Stimulated activated CD4-positive, alpha-beta T cell treated with anti-CD3 and anti-CD28 coated beads, TNF-alpha, amount 100 ng/mL, for 48 hours (primary cell): Measurements from ENCODE around the gene SH3PXD2A.

Experiments
- DNase-seq, 3 donors: peaks; one replicate each; pipeline ENCODE4 v3.0.0-alpha.2; 2020; ENCODE audit warnings: low read depth in 3 of 3

SH3PXD2A gene

GRCh38 chr10:103603382-103603781 is 252.0 kb downstream of the SH3PXD2A start:
- DNase-seq = no peak

DNA sequence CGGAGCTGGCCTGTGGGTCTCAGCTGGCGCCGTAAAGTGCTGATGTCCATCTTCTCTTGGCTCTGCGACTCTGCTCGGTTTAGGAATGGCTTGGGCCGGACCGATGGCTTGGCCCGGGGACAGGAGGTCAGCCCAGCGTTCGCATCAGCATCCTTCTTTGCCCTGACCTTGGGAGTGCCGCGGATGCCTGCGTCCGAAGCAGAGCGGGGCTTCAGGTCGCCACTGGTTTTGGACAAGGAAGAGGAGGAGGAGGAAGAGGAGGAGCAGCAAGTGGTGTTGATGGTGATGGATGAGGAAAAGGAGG is 252.6 kb downstream of the SH3PXD2A start:
- DNase-seq = no peak

DNA sequence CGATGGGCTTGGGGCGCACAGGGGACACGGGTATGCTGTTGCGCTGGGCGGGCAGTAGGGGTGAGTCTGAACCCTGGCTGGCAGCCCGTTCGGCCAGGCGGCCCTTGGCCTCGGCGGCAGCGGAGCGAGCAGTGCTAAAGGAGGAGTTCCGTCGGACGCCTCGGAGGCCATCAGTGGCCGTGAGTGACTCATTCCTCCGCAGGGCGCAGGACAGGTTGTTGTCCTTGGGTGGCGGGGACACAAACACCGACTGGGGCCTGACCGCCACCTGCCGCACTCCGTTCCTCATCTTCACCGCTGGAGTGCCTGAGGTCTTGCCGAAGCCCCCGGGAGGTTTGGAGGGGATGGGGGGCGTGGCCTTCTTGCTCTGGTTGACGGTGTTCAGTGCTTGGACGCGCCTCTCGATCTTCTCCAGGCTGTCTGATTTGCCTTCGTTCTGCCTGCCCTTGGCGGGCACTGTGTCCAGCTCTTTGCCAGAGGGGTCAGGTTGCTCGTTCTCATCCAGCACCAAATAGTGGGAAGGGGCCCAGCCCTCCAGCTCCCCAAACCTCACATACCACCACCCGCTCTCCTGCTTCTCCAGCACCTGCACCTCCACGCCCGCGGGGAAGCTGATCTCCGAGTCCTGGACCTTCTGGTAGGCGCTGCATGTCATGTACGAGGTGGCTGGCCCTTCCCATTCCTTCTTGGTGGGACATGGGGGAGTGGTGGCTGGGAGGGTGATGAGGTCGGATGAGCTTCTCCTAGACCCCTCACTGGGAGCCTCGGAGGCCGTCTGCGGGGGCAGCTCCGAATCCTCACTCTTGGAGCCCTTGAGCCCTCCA is 253.1 kb downstream of the SH3PXD2A start:
- DNase-seq = no peak

DNA sequence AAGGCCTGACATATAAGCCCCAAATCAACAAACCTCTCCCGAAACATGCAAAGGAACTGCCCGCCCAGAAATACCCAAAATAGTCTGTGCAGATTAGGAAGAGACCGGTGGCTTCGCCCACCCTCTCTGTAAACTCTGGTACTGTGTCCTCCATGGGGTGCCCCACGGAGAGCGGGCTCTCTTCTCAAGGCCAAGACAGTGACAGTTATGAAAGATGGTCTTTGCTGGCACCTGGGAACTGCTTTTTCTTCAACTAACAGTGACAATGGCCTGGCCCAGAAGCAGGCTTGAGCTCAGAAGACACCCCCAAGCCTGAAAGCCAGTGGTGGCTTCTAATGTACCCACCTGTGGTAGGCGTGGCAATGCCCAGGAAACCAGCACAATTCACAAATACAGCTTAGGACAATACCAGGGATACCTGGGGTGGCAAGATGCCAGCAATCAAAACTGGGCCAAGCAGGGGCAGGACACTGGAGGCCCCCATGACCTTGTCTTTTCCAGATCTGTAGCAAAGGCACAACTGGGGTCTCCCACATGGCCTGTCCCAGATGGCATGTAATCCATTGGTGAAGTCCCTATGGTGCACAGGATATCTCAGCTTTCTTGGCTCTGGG is 254.3 kb downstream of the SH3PXD2A start:
- DNase-seq = no peak

- DNase-seq = no peak
Measured at GRCh38 chr10:103600325-103600724, 255.1 kb downstream of the SH3PXD2A start.

GRCh38 chr10:103599907-103600306 is 255.5 kb downstream of the SH3PXD2A start:
- DNase-seq = no peak

GRCh38 chr10:103599211-103599610 is 256.2 kb downstream of the SH3PXD2A start:
- DNase-seq = no peak

DNA sequence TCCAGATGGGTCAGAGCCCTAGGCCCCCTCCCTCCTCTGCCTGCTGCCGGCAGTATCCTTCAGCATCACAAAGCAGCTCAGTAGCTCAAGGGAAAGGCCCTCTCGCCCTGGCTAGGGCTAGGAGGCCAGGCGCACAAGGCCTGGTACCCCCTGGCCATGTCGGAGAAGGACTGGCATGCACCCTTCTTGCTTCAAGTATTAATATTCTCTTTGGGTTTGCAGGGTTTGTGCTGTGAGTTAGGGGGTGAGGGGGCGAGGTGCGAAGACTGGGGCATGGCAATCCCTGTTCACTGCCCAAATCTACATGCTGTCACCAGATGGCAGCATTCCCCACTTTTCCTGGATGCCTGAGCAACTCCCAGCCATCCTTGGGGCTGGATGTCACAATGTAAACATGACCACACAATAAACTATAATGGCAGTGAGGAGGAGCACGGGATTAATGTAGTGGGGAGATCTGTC is 256.7 kb downstream of the SH3PXD2A start:
- DNase-seq = peak in 1 of 3 donors; percentile 3

GRCh38 chr10:103597003-103597402 is 258.4 kb downstream of the SH3PXD2A start:
- DNase-seq = no peak

DNA sequence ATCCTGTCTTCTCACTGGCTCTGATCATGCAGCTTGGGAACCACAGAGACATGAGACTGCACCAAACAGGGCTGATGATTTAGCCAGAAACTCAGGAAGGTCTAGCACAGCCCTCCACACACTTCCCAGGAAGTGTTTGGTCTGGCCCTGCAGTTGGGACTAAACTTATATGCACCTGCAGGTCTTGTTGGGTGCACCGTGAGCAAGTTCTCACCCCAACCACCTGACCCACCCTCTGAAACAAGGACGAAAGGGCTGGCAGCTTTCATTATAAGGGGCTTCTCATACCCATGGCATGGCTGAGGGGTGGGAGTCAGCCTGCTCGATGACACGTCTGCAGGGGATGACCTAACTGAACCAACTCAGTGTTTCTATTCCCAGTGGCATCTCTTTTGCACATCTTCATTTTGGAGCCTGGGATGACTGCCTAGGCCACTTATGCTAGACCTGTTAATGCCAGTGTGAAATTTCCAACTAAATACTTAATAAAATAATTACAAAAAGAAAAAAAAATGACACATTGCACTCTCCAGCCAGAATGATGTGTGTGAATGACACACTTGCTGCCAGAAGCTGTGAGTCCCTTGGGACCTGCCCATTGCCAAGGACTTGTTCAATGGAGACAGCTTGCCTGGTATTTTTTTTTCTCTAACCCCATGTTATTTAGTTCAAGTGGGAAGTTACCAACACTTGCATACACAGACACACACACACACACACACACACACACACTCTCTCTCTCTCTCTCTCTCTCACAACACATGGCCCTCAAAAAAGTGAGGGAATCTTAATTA is 259.2 kb downstream of the SH3PXD2A start:
- no peak for DNase-seq

- no peak for DNase-seq
Measured at GRCh38 chr10:103593022-103593570, 262.3 kb downstream of the SH3PXD2A start.

DNA sequence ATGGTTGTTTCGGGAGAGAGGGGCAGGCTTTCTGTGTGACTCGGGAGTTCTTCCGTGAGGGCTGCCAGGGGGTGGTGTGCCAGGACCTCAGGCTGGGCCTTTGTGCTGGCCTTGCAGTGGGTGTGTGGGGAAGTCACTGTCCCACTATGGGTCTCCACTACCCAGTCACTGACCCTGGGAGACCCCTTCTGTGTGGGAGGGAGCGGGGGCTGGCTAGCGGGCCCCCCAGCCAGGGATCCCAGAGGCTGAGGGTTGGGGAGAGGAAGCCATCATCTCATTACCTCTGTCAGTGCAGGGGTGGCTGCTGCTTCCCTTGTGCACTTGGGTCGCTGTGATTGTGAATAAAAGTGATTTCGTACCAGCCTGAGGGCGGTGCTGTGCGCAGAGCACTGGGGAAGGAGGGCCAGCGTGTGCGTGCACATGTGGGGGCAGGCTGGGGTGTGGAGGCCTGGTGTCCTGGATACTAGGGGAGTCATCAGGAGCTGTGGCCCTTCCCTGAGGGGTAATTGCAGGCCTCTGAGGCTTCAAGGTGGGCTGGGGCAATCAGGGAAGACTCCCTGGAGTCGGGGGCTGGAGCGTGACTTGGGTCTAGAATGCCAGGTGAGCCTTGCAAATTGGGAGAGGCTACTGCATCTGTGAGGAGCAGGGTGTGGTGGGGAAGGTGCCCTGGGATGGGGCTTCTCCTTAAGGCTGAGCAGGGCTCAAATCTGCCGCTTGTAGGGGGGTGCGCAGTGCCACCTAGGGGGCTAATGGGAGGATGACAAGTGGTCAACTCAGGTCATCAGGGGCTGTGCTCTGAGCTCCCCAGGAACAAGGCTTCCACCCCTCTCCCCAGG is 263.0 kb downstream of the SH3PXD2A start:
- DNase-seq = peak in 2 of 3 donors; percentile 31 to 32

GRCh38 chr10:103590744-103591291 is 264.6 kb downstream of the SH3PXD2A start:
- DNase-seq = no peak

DNA sequence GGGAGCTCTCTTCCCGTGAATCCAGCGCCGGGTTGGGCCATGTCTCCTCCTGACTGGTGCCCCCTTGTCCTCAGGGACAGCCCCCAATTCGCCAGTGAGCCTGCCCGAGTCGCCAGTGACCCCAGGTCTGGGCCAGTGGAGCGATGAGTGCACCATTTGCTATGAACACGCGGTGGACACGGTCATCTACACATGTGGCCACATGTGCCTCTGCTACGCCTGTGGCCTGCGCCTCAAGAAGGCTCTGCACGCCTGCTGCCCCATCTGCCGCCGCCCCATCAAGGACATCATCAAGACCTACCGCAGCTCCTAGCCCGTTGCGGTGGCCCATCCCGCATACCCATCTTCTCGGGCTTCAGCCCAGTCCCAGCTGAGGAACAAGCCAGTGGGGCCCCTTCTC is 265.3 kb downstream of the SH3PXD2A start:
- DNase-seq = no peak

DNA sequence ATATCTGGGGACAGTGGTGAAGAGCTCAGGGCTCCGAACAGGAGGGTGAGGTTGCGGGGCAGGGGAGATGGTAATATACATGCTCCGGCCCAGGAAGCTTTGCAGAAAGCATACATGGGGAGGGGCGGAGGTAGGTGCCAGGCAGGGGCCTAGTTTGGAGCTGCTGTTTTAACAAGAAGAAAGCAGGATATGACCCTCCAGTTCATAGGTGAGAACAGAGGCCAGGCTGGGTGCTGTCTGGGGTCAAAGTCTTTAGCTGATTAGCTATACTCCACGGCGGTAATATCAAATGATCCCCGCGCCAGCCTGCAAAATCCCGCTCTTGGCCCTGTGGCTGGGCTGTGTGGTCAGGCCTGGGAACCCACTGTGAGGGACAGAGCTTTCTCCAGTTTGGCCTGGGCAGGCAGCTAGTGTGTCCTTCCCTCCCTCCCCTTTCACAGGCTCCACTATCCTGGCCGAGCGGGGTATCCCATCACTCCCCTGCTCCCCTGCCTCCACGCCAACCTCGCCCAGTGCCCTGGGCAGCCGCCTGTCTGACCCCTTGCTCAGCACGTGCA is 266.2 kb downstream of the SH3PXD2A start:
- no peak for DNase-seq

DNA sequence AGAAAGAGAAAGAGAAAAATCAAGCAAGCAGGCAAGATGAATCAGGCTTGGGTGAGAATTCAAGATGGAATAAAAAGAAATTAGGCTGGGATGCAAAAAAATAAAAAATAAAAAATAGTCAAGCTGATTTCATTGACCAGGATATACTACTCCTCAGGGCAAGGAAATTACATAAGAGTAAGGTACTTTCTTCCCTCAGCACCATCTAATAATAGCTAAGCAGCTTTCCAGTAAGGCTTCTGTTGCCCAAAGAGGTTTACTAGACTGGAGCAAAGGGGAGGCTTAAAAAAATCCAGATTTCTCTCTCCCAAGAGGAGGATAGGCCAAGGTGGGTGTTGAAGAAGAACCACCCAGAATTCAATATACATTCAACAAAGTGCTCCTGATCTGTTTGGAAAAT is 268.3 kb downstream of the SH3PXD2A start:
- DNase-seq = no peak

DNA sequence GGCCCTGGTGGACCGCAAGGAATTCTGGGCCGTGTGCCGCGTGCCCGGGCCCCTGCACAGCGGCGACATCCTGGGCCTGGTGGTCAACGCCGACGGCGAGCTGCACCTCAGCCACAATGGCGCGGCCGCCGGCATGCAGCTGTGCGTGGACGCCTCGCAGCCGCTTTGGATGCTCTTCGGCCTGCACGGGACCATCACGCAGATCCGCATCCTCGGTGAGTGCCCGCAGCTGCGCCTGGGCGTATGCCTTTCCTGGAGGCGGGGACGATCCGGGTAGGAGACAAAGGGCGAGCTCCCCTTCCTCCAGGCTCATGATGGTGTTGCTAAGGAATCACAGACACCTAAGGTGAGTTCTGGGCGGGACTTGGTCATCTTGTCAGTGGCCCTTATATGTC is 270.4 kb downstream of the SH3PXD2A start:
- no peak for DNase-seq

DNA sequence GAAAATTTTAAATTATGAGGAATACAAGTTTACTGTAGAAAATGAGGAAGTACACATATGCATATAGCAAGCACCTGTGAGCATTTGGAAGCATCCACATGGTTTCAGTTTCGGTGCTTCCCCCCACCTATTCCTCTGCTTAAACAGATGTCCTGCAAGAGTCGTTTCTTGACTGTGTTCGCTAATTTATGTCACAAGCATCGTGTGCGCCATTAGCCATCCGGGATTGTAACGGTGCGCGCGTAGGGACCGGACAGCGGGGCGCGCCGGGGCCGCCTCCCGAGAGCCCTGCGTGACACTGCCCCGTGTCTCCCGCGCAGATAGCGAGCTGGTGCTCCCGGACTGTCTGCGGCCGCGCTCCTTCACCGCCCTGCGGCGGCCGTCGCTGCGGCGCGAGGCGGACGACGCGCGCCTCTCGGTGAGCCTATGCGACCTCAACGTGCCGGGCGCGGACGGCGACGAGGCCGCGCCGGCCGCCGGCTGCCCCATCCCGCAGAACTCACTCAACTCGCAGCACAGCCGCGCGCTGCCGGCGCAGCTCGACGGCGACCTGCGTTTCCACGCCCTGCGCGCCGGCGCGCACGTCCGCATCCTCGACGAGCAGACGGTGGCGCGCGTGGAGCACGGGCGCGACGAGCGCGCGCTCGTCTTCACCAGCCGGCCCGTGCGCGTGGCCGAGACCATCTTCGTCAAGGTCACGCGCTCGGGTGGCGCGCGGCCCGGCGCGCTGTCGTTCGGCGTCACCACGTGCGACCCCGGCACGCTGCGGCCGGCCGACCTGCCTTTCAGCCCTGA is 271.0 kb downstream of the SH3PXD2A start:
- DNase-seq = peak in 2 of 3 donors; percentile 53 to 54

DNA sequence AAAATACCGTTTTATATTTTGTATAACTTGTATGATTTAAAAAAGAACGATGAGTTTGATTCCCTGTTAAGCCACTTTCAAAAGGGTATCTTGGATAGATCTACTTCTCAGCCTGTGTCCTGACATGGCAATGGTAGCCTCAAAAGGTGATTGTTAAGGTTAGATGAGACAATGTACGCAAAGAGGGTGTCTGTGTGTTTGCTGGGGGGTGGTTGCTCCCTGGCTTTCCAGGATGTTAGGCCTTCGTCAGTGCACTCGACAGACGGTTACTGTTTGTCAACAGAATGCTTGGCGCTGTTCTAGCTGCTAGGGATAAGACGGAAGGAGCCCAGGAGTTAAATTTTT is 271.5 kb downstream of the SH3PXD2A start:
- DNase-seq = no peak
